GM18868 (cell line): ENCODE data around the gene HASPIN.

ENCODE experiments used
- ATAC-seq: cut with Tn5 transposase; IDR thresholded peaks from one replicate; pipeline ENCODE4 v1.9.1; 2021; ENCODE audit warnings: mild to moderate bottlenecking, moderate library complexity; ENCODE audit not compliant: unreplicated experiment

The HASPIN gene

DNA sequence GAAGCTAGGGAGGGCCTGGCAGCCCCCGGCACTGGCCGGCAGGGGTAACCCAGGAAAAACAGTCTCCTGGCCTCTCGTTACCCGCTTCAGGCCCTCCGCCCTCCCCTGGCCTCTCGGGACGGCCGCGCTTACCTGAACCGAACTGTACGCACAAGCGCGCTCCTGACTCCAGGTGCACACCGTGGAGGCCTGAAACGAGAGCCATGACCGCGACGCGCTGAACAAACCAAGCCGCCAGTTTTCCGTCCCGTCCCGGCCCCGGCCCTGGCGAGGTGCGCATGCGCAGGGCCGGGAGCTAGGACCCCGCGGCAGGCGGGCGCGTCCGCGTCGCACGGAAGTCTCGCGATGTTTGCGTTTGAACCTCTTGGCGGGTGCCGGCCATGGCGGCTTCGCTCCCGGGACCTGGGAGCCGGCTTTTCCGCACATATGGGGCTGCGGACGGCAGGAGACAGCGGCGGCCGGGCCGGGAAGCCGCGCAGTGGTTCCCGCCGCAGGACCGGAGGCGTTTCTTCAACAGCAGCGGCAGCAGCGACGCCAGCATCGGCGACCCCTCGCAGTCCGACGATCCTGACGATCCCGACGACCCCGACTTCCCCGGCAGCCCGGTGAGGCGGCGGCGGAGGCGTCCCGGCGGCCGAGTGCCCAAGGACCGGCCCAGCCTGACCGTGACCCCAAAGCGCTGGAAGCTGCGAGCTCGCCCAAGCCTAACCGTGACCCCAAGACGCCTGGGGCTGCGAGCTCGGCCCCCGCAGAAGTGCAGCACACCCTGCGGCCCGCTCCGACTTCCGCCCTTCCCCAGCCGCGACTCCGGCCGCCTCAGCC lies at the start of gene HASPIN:
Gene HASPIN (plus strand): TSS at position 348 of the 822 bp plus-strand sequence. CDS start 33 bp downstream, at position 381.
- ATAC-seq = peak; percentile 79

GRCh38 chr17:3675886-3676285 lies 47.8 kb upstream of the HASPIN start:
- no peak for ATAC-seq

- no peak for ATAC-seq
Measured at GRCh38 chr17:3678095-3678820, 45.4 kb upstream of the HASPIN start.

GRCh38 chr17:3678821-3679530 lies 44.7 kb upstream of the HASPIN start:
- no peak for ATAC-seq

DNA sequence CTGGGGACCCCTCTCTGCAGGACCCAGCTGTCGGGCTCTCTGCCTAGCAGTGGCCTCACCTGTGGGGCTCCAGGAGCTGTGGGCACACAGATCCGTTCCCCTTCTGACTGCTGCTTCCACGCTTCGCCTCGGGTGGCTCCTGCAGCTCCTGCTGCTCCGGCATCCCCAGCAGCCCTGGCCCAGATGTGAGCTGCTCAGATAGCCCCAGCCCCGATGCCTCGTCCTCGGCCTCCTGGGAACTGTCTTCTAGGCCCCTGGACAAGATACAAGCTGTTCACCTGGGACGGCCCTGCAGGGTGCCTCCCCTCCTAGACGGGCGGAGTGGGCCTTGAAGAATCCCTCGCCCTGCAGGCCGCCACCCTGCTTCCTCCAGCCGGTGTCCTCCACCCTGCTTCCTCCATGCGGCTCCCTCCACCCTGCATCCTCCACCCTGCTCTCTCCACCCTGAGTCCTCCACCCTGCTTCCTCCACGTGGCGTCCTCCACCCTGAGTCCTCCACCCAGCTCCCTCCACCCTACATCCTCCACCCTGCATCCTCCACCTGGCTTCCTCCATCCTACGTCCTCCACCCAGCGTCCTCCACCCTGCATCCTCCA lies 44.1 kb upstream of the HASPIN start:
- ATAC-seq = no peak

DNA sequence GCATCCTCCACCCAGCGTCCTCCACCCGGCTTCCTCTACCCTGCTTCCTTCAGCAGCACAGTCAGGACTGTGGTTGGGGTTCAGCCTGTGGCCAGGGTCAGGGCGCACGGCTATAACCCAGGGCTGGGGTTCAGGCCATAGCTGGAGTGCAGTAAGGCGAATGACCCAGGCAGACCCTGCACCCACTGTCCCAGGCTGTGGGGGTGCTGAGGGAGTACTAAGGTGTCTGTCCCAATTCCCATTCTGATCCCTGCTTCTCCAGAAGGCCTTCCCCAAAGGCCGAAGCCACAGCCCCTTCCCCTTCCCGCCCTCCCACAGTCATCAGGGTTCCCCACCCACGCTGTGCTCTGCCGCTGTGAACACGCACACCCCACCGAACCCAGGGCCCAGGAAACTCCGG lies 42.6 kb upstream of the HASPIN start:
- no peak for ATAC-seq

- no peak for ATAC-seq
Measured at GRCh38 chr17:3681565-3681964, 42.1 kb upstream of the HASPIN start.

- ATAC-seq = no peak
Measured at GRCh38 chr17:3682033-3682432, 41.7 kb upstream of the HASPIN start.

- ATAC-seq = no peak
Measured at GRCh38 chr17:3683054-3683511, 40.6 kb upstream of the HASPIN start.

- no peak for ATAC-seq
Measured at GRCh38 chr17:3685174-3685573, 38.5 kb upstream of the HASPIN start.

DNA sequence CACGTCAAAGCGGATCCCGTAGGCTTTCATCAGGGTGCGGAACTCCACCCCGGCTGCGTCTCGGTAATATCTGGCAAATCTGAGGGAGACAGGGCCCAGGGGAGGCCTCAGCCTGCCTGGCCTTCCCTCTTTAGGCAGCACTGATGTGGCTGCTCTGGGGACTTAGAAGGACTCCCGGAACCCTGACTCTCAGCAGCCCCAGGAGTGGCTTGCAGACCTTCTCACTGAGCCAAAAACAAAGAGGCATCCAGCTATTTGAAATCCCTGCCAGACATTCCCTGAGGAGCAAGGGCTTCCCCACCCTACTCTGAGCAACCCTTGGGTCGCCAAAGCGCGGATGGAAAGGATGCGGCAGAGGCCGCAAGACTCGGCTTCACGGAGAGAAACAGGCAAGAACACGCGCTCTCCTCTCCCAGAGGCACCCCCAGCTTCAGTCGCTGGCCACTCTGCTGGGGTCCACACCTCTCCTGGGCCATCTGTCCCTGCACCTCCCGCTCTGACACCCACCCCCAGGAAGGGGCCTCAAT lies 35.6 kb upstream of the HASPIN start:
- ATAC-seq = no peak

GRCh38 chr17:3688852-3689261 lies 34.8 kb upstream of the HASPIN start:
- no peak for ATAC-seq

DNA sequence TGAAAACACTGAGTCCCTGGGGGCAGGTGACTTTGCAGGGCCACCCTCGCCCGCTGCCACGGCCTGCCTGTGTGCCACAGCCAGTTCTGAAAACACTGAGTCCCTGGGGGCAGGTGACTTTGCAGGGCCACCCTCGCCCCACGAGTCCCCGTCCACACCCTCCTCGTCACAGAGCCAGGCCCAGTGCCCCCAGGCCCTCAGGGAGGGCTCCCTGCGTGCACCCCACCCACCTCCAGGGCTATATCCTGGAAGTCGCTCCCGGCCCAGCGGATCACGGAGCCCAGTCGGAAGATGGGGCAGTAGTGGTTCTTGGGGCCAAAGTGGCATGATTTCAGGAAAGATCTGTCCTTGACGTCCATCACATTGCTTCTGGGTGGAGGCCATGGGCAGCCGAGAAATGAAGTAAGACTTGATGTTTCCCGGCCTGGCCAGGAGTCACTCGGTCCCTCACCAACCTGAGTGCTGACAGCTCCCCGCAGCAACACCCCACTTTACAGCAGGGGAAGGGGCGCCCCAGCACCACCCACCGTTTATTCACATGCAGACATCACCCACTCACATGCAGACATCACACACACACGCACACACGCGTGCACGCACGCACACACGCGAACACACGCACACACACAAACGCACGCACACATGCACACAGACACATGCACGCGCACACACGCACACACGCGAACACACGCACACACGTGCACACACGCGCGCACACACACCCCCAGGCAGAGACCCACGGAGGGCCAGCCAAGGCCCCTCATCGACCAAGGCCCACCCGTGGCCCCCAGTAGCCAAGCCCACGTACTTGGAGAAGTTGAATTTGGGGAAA lies 34.2 kb upstream of the HASPIN start:
- no peak for ATAC-seq

DNA sequence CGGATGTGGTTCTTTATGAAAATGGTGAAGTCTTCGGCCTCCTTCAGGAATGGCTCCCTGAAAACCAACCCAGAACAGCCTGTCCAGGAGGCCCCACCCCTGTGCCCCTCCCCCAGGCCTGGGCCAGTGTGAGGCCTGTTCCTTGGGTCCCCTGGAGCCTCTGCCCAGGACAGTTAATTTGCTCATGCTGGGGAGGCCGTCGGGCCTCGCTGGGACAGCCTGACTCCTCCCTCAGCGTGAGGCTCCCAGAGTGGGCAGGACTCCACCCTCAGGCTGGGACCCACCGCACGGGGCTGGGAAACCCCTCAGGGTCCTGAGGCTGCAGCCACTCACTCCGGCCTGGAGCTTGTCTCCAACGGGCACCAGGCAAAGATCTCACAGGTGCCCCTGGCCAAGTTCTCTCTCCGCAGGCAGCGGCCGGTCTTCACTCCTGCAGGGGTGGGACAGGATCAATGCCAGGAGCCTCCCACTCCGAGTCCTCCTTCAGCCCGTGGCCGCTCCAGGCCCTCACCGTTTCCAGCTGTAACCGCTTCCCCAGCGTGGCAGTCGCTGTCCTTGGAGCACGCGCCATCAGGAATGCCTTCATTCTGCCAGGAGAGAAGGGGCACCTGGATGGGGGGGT lies 33.5 kb upstream of the HASPIN start:
- ATAC-seq = no peak

DNA sequence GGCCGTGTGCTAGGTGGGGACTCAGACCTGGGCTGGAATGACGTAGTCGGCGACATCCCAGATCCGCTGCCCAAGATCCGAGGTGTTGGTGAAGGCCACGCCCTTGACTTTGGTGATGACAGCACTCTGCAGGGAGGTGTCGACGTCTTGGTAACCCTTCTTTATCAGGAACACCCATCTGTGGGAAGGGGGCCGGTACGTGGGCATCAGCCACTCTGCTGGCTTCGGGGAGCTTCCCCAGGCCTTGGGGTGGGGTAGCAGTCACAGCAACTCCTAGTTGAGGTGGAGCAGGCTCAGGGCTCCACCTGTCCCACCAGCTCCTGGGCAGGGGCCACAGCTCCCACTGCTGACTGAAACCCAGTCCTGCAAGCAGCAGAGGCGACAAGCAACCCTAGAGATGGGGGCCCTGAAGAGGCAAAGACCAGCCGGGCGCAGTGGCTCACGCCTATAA lies 32.1 kb upstream of the HASPIN start:
- ATAC-seq = no peak

DNA sequence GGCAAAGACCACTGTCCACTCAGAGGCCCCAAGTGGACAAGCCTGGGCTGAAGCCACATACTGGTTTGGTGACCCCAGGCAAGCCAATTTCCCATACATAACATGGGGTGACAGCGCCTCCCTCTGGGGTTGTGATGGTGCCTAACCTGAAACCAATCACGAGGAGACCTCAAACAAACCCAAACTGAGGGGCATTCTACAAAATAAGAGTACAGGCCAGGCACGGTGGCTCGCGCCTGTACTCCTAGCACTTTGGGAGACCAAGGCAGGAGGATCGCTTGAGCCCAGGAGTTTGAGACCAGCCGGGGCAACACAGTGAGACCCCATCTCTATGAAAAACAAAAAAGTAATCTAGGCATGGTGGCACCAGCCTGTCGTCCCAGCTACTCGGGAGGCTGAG lies 31.4 kb upstream of the HASPIN start:
- no peak for ATAC-seq

DNA sequence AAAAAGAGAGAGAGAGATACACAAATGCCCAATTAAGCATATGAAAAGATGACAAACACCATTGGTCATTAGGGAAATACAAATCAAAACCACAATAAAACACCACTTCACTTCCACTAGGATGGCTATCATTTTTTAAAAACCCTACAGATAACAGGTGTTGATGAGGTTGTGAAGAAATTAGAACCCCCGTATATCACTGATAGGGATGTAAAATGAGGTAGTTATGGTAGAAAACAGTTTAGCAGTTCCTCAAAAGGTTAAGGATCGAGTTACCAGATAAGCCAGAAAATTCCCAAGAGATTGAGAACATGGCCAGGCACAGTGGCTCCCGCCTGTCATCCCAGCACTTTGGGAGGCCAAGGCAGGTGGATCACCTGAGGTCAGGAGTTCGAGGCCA lies 30.6 kb upstream of the HASPIN start:
- no peak for ATAC-seq

- peak; percentile 61 for ATAC-seq
Measured at GRCh38 chr17:3693829-3694231, 29.9 kb upstream of the HASPIN start.

DNA sequence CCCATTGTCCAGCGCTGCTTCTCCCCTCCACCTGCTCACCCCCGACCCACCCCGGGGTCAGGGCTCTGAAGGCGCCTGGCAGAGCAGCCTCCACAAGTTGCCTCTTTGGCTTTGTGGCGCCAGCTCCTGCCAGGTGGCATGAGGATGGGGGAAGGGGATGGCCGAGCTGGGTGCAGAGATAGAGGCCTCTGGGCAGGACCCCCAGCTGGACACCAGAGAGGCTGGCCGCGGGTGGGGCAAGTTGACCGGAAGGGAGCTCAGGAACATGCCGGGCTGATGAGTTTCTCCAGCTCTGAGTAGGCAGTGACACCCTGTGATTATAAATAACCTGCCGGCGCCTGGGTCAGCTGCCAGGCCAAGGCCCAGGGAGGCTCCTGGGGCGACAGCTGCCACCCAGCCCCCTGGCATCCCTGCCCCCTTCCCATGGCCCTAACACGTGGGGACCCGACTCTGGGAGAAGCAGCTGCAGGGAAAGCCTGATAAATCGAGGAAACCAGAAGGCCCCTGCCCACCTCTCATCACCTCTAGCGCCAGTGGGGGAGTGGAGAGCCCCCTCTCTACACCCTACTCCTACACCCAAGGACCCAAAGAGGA lies 28.5 kb upstream of the HASPIN start:
- no peak for ATAC-seq
